ENCODE measurements around the gene NT5M.

NT5M gene

GRCh38 chr17:17387498-17388362 lies 84.6 kb downstream of the NT5M start:
- TF ChIP-seq, protein P1, sequence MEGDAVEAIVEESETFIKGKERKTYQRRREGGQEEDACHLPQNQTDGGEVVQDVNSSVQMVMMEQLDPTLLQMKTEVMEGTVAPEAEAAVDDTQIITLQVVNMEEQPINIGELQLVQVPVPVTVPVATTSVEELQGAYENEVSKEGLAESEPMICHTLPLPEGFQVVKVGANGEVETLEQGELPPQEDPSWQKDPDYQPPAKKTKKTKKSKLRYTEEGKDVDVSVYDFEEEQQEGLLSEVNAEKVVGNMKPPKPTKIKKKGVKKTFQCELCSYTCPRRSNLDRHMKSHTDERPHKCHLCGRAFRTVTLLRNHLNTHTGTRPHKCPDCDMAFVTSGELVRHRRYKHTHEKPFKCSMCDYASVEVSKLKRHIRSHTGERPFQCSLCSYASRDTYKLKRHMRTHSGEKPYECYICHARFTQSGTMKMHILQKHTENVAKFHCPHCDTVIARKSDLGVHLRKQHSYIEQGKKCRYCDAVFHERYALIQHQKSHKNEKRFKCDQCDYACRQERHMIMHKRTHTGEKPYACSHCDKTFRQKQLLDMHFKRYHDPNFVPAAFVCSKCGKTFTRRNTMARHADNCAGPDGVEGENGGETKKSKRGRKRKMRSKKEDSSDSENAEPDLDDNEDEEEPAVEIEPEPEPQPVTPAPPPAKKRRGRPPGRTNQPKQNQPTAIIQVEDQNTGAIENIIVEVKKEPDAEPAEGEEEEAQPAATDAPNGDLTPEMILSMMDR (IDR thresholded peaks at IDR 0.05; ENCODE audit: low read depth, low read length, missing control alignments): peak; percentile 57
- no peak overlapping the region for H3K27ac ChIP-seq
- peaks cover 2% of the 10 kb centered on the region for H3K27me3 ChIP-seq (replicated peaks)
- no peaks in the 10 kb centered on the region for H3K36me3 ChIP-seq (replicated peaks)
- no peak overlapping the region for H3K4me3 ChIP-seq (ENCODE audit: low read depth, low read length)
- DNase-seq: no peak
- in situ Hi-C loops (cut with HindIII; ENCODE audit: low pct_ligation_motif_present, low sequenced_read_pairs): no loop called here

DNA sequence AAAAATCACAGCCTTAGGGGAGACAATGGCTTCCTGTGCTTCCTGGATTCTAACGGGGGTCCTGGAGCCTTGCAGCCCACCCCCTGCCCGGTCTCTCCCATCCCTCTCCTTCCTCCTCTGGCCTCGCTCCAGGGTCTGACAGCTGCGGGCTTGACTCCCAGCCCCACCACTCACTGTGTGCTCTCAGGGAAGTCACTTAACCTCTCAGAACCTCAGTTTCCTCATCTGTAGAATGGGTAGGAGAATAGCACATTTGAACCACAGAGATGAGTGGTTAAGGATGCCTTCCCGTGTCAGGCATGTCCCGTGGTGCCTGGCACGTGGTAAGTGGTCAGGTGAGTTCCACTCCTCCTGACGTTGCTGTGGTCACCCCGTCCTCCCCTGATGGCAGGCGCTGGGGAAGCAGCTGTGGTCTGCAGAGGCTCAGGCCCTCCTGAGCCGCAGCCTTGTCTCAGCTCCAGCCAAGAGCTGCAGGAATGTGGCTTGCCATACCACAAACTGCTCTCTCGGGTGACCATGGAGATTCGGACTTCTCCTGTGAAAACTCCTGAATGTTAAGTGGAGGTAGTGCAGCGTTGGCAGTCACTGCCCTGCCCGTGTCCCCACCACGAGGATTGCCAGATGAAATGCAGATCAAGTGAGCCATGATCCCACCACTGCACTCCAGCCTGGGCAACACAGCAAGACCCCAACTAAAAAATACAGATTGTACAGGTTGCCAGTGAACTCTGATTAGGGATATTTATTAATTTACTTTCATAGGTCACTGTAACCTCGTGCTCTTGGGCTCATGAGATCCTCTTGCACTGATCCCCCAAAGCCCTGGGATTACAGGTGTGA lies 85.7 kb downstream of the NT5M start:
- no peak for DNase-seq
- H3K4me3 ChIP-seq (ENCODE audit: low read depth, low read length): no peak overlapping the region
- peaks cover 2% of the 10 kb centered on the region for H3K27me3 ChIP-seq (replicated peaks)
- H3K27ac ChIP-seq: no peak overlapping the region
- TF ChIP-seq, protein P1 (IDR thresholded peaks at IDR 0.05; ENCODE audit: low read depth, low read length, missing control alignments): no peak
- no peaks in the 10 kb centered on the region for H3K36me3 ChIP-seq (replicated peaks)
- in situ Hi-C loops (cut with HindIII; ENCODE audit: low pct_ligation_motif_present, low sequenced_read_pairs): no loop called here

- TF ChIP-seq, protein P1 (IDR thresholded peaks at IDR 0.05; ENCODE audit: low read depth, low read length, missing control alignments): no peak
- no peak overlapping the region for H3K4me3 ChIP-seq (ENCODE audit: low read depth, low read length)
- H3K36me3 ChIP-seq (replicated peaks): no peaks in the 10 kb centered on the region
- H3K27me3 ChIP-seq (replicated peaks): no peaks in the 10 kb centered on the region
- in situ Hi-C loops (cut with HindIII; ENCODE audit: low pct_ligation_motif_present, low sequenced_read_pairs): no loop called here
- no peak overlapping the region for H3K27ac ChIP-seq
- DNase-seq: no peak
These were observed 88.6 kb downstream of the NT5M start for GRCh38 chr17:17391668-17392370.

GRCh38 chr17:17393976-17394375 lies 90.8 kb downstream of the NT5M start:
- no peaks in the 10 kb centered on the region for H3K27me3 ChIP-seq (replicated peaks)
- no peaks in the 10 kb centered on the region for H3K36me3 ChIP-seq (replicated peaks)
- TF ChIP-seq, protein P1 (IDR thresholded peaks at IDR 0.05; ENCODE audit: low read depth, low read length, missing control alignments): no peak
- DNase-seq: no peak
- in situ Hi-C loops (cut with HindIII; ENCODE audit: low pct_ligation_motif_present, low sequenced_read_pairs): no loop called here
- H3K4me3 ChIP-seq (ENCODE audit: low read depth, low read length): no peak overlapping the region
- no peak overlapping the region for H3K27ac ChIP-seq

DNA sequence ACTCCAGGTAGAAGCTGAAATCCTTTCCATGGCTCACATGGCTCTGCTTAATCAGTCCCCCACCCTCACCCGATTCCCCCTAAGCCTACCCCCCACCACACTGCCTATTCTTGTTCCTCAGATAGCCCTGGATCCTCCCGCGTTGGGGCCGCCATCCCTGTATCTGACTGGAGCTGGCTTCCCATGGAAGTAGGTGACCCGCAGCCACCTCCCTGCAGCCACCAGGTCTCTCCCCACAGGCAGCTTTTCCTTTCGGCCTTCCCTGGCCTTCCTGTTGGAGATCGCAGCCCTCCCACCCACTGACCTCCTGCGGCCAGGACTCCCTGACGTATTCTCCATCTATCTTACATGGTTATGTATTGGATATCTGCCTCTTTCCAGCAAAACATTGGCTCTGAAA lies 91.3 kb downstream of the NT5M start:
- DNase-seq: no peak
- TF ChIP-seq, protein P1 (IDR thresholded peaks at IDR 0.05; ENCODE audit: low read depth, low read length, missing control alignments): no peak
- H3K36me3 ChIP-seq (replicated peaks): no peaks in the 10 kb centered on the region
- H3K27me3 ChIP-seq (replicated peaks): no peaks in the 10 kb centered on the region
- no peak overlapping the region for H3K27ac ChIP-seq
- in situ Hi-C loops (cut with HindIII; ENCODE audit: low pct_ligation_motif_present, low sequenced_read_pairs): no loop called here
- H3K4me3 ChIP-seq (ENCODE audit: low read depth, low read length): no peak overlapping the region

All from brain microvascular endothelial cell (primary cell).